Mucosa of gallbladder (tissue), 1 donor: Measurements from ENCODE around the gene LRRC74B. TPM values are rescaled to one million over a fixed set of nuclear protein-coding genes. Genes with fewer than 3 reads are reported as not detected.
A peak's percentile ranks its signal among the peaks of the same experiment; 100 is the strongest.

Source experiments
- DNase-seq: peaks from one replicate; pipeline ENCODE4 v3.0.0-alpha.2; 2020; ENCODE audit warnings: low spot score
- total RNA-seq: library from RNA; stranded (reverse); gene quantifications from one replicate; pipeline ENCODE4 v1.2.1, GENCODE V29; 2021
- donor health status: DM: no; HTN: no; CAD: no.

The LRRC74B gene
- total RNA-seq, 1 donor from 2014 or later: not detected

DNA sequence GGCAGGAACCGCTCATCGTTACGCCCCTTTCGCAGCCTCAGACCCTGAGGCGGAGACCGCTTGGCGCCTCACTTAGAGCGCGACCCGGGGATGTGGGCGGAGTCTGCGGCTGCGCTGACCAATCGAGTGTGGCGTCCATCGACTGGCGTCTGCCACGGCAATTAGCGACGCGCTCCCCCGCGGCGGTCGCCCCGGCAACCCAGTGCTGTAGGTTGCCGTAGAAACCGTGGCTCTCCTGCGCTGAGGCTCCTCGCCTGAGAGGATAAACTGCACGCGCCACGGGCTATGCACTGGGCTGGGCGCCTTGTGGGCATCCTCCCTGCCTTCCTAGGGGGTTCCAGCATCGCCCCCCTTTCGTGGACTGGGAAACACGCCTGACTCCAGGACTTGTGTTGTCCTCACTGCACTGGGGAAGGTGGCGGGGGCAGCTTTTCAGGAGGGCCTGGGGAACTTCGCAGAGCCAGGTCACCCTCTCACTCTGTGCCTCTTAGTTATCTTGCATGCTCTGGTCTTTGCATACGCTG, 31.5 kb upstream of the LRRC74B start:
- DNase-seq: peak; percentile 82

DNA sequence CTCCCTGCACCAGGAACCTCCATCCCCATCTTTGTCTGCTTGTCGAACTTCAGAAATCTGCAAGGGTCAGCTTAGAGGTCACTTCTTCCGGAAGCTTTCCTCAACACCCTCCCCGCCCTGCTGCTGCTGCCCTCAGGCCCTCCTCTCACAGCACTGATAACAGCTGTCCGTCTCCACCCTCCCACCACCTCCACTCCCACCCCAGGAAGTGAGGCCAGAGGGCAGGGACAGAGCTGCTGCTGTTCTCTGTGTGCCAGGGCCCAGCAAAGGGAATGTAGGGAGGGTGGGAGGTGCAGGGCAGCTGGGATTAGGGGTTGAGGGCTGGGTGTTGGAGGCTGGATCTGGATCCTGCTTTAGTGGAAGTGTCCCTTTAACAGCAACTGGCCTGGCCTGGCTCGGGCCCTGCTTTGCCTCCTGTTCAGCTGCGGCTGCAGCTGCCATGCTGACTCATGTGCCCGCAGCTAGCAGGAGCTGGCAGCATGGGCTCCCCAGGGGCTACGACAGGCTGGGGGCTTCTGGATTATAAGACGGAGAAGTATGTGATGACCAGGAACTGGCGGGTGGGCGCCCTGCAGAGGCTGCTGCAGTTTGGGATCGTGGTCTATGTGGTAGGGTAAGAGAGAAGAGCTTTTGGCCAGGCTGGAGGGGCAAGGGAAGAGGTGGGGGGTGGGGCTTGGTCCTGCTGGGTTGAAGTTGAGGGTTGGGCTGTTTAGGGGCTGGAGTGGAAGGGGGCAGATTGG, 30.9 kb upstream of the LRRC74B start, which contains the start of gene P2RX6:
Gene P2RX6 (plus strand): TSS at position 440 of the 740 bp plus-strand sequence. CDS start 10 bp downstream, at position 450.
- no peak for DNase-seq

DNA sequence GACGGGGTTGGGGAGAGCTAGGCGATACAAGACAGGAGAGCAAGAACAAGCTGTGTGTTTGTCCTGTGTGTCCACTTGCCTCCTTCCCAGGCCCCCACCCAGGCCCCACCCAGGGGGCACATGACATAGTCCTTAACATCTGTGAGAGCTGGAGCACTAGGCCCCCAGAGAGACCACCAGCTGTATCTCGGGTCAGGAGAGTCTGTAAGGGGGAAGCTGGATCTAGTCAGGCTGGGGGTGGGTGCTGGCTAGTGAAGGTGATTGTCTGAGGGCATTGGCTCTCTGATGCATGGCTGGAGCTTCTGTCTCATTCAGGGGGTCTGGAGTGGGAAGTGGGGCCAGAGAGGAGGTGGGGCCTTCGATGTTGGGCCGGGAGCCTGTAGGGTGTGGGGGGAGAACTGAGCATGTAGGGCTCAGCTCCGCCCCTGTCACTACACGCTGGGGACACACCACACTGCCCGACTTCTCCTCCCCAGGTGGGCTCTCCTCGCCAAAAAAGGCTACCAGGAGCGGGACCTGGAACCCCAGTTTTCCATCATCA, 30.2 kb upstream of the LRRC74B start:
- no peak for DNase-seq

DNA sequence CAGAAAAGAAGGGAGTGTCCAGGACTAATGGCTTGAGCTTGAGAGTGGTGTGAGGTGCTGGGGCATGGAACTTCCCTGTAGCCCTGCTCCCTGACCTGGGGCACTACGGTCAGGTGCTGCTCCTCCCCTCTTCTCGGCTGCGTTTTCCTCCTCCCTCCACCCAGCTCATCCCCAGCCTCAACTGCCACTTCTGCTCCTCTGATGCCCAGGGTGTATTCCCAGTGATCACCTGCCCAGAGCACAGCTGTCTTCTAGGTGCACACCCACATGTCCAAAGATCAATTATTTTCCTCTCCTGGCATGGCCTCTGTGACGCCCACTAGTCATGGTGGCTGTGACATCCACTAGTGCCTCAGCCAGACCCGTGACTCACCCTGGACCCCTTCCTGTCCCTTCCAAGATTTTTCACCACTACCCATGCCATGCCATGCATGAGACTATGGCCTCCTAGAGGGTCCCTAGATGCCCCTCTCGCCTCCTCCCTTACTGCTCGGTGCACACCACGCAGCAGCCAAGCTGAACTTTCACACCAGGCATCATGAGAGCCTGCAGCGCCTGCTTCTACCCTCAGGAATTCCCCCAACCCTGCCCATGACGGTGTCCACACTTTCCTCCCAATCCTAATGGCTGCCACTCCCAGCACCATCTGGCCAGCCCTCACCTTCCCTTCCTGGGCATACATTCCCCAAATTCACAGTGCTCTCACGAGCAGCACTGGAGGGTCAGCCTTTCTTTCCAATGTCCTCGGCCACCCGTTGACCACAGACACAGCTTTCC, 28.9 kb upstream of the LRRC74B start:
- no peak for DNase-seq

DNA sequence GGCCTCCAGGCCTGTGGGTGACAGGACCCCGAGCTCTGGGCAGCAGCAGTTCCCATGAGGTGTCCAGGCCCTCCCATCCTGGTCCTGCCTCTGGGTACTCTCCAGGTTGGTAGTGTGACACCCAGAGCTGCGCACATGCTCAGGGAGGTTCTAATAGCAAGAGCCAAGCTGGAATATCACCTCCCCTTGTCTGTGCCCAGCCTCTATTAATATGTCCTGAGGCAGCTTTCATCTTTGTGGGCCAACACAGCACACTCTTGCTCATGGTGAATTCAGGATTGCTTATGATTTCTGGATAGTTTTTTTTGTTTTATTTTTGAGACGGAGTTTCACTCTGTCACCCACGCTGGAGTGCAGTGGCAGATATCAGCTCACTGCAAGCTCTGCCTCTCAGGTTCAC, 27.4 kb upstream of the LRRC74B start:
- DNase-seq: no peak

DNA sequence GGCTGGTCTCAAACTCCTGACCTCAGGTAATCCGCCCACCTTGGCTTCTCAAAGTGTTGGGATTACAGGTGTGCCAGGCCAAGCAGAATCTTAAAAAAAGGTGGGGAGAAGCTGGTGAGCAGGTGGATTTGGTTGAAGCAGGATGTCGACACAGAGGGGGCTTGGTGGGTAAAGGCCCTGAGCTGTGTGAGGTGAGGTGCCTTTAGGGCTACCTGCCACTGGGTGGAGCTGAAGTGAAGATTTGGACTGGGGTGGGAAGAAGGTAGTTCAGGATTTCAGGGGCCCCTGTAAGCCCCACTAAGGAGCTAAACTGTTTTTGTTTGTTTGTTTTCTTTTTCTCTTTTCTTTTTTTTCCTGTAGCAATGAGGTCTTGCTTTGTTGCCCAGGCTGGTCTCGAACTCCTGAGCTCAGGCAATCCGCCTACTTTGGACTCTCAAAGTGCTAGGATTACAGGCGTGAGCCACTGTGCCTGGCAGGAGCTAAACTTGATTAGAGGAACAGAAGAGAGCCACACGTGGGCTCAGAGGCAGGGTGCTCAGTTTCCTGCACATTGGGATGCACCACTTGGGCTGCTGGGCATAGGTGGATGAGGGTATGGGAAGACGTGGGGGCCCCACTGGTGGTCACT, 24.8 kb upstream of the LRRC74B start:
- no peak for DNase-seq

DNA sequence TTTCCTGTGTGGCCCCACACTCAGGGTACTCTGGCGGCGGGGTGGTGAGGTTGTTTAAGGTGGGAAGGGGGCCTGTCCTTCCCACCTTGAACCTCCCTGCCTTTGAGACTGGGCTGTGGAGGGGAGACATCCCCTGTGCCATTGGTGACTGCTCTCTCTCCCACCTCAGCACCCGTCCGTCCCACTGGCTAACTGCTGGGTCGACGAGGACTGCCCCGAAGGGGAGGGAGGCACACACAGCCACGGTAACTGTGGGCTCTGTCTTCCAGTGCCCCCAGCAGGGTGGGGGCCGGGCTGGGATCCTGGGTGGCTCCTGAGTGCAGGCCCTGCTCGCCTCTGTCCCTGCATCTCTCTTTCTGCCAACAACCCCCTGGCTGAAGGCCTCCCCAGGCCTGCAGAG, 23.2 kb upstream of the LRRC74B start:
- DNase-seq: no peak

DNA sequence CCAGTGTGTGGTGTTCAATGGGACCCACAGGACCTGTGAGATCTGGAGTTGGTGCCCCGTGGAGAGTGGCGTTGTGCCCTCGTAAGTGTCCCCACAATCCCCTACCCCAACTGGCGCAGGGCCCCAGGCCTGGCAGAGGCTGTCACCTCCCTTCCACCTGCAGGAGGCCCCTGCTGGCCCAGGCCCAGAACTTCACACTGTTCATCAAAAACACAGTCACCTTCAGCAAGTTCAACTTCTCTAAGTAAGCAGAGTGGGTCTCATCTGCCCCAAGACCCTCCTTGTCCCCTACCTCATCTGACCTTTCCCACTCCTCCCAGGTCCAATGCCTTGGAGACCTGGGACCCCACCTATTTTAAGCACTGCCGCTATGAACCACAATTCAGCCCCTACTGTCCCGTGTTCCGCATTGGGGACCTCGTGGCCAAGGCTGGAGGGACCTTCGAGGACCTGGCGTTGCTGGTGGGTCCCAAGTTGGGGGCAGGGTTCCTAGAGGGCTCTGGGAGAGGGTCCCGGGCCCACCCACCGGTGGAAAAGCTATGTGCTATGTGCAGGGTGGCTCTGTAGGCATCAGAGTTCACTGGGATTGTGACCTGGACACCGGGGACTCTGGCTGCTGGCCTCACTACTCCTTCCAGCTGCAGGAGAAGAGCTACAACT, 22.7 kb upstream of the LRRC74B start:
- no peak for DNase-seq

DNA sequence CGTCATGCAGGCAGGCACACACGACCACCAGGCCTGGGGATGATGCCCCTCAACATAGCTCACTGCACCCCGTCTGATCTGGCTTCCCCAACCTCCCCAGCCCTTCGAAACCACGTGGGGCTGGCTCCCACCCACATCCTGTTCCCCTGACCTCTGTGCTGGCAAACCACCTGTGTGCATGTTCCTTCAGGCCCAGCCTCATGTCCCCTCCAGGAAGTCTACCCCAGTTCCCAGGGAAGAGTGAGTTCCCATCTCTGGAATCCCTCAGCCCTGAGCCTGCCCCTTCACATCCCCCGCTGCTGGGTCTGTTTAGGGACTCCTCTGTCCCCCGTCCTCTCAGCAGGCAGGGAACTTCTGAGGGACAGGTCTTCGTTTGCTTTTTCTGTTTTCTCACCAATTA, 20.5 kb upstream of the LRRC74B start:
- no peak for DNase-seq

DNA sequence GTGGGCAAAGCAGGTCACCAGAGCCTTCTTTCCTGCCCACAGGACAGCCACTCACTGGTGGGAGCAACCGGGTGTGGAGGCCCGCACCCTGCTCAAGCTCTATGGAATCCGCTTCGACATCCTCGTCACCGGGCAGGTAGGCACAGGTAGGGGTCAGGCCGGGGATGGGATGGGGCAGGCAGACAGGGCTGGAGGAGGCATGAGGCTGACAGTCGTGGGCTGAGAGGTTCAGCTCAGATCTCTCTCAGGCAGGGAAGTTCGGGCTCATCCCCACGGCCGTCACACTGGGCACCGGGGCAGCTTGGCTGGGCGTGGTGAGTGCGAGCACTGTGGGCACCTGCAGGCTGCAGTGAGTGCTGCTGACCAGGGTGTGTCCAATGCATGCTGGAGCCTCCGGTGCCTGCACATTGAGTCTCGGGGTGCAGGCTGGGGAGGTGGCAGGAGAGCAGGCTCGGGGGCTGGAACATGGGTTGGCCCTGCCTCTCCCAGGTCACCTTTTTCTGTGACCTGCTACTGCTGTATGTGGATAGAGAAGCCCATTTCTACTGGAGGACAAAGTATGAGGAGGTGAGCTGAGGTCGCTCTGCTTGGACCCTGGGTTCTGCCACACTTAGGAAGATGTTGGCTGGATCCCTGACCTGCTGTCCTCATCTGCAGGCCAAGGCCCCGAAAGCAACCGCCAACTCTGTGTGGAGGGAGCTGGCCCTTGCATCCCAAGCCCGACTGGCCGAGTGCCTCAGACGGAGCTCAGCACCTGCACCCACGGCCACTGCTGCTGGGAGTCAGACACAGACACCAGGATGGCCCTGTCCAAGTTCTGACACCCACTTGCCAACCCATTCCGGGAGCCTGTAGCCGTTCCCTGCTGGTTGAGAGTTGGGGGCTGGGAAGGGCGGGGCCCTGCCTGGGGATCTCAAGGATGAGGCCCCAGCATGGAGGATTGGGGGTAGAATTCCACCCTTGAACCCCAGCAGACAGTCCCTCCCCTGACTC, 19.7 kb upstream of the LRRC74B start:
- DNase-seq: no peak

DNA sequence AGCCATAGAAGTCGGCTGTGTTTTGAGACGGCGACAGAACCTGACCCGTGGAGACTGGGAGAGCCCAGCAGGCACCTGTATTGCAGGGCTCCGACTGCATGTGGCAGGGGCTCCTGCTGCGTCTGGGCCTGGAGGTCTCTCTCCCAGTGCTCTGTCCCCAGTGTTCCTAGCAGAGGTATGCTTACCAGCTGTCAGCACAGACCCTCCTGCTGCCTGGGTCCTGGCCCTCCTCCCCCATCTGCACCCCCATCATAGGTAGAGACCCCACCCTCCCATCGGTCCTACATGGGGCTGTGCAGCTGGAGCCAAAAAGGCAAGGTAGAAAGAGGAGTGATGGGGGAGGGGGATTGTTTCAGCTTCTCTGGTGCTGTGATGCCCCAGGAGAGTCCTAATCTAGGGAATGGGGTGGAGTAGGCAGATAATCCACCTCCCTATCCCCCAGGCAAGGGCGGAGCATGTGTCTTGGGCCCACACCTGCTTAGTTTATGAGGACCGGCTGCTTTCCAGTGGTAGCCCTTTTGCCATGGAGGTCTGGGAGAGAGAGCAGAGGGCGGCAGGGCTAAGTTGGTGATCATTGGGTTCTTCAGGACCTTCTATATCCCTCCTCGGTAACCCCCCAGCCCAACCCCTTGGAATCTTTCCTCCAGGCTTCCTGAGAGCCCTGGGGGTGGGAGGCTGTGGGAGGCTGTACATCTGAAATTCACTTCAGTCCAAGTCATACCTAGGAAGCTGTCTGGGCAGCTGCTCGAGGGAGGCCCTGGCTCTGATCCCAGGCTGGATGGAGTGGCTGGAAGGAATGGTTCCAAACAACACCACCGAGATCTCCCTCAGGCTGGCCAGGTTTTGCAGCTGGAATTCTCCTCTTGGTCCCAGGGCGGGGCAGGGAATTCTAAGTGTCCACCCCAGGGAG, 18.7 kb upstream of the LRRC74B start:
- no peak for DNase-seq

DNA sequence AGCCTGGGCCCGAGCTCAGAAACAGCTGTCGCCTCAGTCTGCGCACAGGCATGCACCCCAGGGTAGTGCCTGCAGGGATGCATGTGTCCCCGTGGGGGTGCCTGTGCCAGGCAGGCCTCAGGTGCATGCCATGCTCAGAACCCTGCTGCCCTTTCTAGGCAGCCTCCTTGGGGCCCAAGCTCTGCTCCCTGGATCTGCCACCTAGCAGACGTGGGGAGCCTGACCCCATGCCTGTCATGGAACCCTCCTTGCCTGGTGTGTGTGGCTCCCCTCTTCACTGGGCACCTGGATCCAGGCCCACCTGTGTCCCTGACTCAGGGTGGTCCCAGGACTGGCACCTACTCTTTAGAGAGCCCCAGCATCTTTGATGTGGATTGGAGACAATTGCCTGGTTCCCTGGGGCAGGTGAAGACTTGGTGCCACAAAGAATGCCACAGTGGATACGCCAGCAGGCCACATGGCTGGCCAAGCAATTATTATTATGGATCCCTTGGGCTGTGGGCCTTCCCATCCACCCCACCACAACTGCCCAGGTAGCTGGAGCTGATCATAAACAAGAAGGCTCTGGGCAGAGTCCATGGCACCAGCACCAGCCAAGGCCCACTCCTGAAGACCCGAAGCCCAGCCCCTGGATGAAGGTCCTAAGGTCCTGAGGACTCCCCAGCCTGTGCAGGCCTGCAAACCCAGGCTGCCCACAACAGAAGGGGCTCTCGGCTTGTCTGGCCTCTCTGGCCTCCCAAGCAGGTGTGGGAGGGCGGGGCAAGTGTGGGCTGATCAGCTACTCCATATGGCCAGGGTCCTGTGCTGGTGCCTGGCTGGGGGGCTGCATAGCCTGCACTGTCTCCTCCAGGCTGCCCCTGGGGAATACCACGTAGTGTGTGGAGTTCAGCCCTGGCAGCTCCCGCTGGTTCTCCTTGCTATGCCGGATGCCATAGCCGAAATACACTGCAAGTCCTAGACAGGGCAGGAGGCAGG, 17.2 kb upstream of the LRRC74B start:
- DNase-seq: no peak

DNA sequence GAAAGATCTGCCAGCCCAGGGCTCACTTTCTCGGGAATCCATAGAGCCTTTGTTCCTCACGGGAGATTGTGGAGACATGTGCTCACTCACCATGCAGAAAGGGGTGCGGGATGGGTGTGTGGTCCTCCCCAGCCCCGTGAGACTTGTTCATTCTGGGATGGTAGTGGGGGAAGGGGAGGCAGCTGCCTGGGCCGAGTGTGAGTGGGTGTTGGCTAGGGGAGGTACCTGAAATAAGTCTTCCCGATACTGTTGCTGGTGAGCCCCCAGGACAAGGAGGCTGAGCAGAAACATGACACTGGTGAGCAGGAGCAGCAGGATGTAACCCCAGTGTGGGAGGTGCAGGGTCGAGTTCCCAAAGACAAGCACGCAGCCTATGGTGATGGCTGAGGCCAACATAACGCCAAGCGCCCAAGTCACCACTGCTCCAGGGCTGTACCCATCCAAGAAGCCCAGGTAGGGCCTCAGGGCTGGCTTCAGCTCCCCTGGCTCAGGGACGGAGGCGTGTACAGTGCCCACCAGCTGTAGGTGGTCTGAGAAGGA, 16.2 kb upstream of the LRRC74B start:
- no peak for DNase-seq

DNA sequence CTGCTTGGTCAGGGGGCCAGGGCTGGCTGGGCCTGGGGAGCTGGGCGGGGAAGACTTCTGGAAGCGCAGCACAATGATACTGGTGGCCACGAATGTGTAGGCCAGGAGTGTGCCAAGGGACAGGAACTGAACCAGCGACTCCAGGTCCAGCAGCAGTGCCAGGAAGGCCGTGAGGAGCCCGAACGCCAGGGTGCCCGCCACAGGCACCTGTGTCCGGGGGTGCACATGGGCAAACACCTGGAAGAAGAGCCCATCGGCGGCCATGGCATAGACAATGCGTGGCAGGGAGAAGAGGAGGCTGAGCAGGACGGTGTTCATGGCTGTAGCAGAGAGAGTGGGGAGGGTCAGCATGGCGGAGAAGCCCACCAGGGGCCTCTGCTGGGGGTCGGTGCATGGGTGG, 15.7 kb upstream of the LRRC74B start:
- DNase-seq: no peak

DNA sequence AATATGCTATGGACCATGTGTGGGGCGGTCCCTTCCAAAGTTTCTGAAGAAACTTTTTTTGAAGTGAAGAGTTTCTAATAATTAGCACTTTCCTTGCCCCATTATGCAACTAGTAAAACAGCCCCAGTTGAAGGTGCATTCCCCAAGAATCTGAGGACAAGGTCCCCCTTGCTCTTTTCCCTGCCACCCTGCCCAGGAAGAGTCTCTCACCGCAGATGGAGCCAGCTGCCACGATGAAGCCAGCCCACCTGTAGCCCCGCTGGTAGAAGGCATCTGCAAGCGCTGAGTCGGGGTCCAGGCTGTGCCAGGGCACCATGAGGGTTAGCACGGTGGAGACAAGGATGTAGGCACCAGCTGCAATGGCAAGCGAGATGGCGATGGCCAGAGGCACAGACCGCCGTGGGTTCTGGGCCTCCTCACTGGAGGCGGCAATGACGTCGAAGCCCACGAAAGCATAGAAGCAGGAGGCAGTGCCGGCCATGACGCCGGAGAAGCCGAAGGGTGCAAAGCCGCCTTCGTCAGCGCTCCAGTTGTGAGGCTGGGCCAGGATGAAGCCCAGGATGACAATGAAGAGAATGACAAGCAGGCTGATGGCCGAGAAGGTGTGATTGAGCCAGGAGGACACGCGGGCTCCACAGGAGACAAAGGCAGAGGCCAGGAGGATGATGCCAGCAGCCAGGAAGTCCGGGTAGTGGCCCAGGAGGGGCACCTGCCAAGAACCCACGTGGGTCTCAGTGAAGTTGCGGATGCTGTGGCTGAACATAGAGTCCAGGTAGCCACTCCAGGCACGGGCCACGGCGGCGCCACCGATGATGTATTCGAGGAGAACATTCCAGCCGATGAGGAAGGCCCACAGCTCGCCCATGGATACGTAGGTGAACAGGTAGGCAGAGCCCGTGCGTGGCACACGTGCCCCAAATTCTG, 14.9 kb upstream of the LRRC74B start:
- DNase-seq: no peak

DNA sequence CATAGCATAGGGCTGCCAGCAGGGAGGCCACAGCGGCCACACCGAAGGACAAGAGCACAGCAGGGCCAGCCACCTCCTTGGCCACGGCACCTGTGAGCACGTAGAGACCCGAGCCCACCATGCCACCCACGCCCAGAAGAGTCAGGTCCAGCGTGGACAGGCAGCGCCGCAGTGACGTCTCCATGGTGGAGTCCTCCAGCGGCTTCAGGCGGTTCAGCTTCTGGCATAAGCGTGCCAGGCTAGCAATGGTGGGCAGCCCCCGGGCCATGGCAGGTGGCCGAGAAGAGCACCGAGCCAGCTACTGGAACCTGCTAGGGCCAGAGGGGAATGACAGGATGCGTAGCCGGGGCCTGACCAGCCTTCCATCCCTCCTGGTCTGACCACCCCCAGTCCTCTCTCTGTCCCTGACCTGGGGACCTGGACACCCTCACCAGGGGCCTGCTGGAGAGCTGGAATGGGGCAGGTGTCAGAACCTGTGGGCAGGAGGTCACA, 14.2 kb upstream of the LRRC74B start:
- no peak for DNase-seq
